Measurements from ENCODE around the gene NTRK3. TPM values are rescaled to one million over a fixed set of nuclear protein-coding genes. Genes with fewer than 3 reads are reported as not detected.

Gene NTRK3
- total and polyA plus RNA-seq, 12 donors, result 0.45 to 5.6 (median 2.3) TPM

- no peak overlapping the region for H3K4me3 ChIP-seq
- no peaks in the 10 kb centered on the region for H3K27me3 ChIP-seq
- intact Hi-C loops (cut with DNase I), result no loop called here
- H3K9me3 ChIP-seq, result no peaks in the 10 kb centered on the region
- TF ChIP-seq CTCF (IDR thresholded peaks at IDR 0.05), result no peak
- H3K27ac ChIP-seq, result no peak overlapping the region
- no peaks in the 10 kb centered on the region for H3K36me3 ChIP-seq
- DNase-seq (no peak), ATAC-seq (no peak)
- H3K4me1 ChIP-seq, result no peaks in the 10 kb centered on the region
- WGBS, 2 donors, result 58 to 70% methylated on average over 5 of the region's 5 CpGs
Observed at GRCh38 chr15:87916208-87916607, 340.3 kb downstream of the NTRK3 start.

- 52 to 62% methylated on average over 4 of the region's 4 CpGs for WGBS, 2 donors
- Histone ChIP-seq H3K36me3 (no peaks in the 10 kb centered on the region), H3K4me3 (no peak overlapping the region), H3K27ac (no peak overlapping the region), H3K4me1 (no peaks in the 10 kb centered on the region), H3K27me3 (peaks cover 0 to 7% (median 0%) of the 10 kb centered on the region in 7 donors), H3K9me3 (no peaks in the 10 kb centered on the region)
- no peak for DNase-seq
- no peak for TF ChIP-seq CTCF (IDR thresholded peaks at IDR 0.05)
- intact Hi-C loops (cut with DNase I), result no loop called here
- no peak for ATAC-seq
Observed at GRCh38 chr15:87910301-87910700, 346.2 kb downstream of the NTRK3 start.

- peak in 1 of 2 donors; percentile 21 for DNase-seq
- peak in 3 of 8 donors; percentile 42 to 55 (median 44) for ATAC-seq
- H3K4me1 ChIP-seq, result no peaks in the 10 kb centered on the region
- no peak for TF ChIP-seq CTCF (IDR thresholded peaks at IDR 0.05)
- no peak overlapping the region for H3K27ac ChIP-seq
- intact Hi-C loops (cut with DNase I), result no loop called here
- no peak overlapping the region for H3K4me3 ChIP-seq
- H3K9me3 ChIP-seq, result no peaks in the 10 kb centered on the region
- WGBS, 2 donors, result 60 to 72% methylated on average over 8 of the region's 8 CpGs
- peaks cover 0 to 7% (median 0%) of the 10 kb centered on the region in 7 donors for H3K27me3 ChIP-seq
- no peaks in the 10 kb centered on the region for H3K36me3 ChIP-seq
Observed at GRCh38 chr15:87907676-87908446, 348.7 kb downstream of the NTRK3 start.

- peaks cover 0 to 7% (median 0%) of the 10 kb centered on the region in 7 donors for H3K27me3 ChIP-seq
- WGBS, 2 donors, result 82% methylated on average over 6 of the region's 6 CpGs
- H3K4me3 ChIP-seq, result no peak overlapping the region
- intact Hi-C loops (cut with DNase I), result no loop called here
- TF ChIP-seq CTCF (IDR thresholded peaks at IDR 0.05), result no peak
- no peaks in the 10 kb centered on the region for H3K4me1 ChIP-seq
- DNase-seq, result no peak
- H3K9me3 ChIP-seq, result no peaks in the 10 kb centered on the region
- H3K27ac ChIP-seq, result no peak overlapping the region
- no peak for ATAC-seq
- H3K36me3 ChIP-seq, result no peaks in the 10 kb centered on the region
Observed at GRCh38 chr15:87906444-87906843, 350.1 kb downstream of the NTRK3 start.
